Anterior cingulate cortex (tissue), 58 donors: Measurements from ENCODE around the gene PHLDA2.
A peak's percentile ranks its signal among the peaks of the same experiment; 100 is the strongest.

ENCODE experiments used
- DNase-seq, 58 donors: peaks; one replicate each; lab custom pipeline; 2025; lab: John Stamatoyannopoulos, UW

Gene PHLDA2

DNA sequence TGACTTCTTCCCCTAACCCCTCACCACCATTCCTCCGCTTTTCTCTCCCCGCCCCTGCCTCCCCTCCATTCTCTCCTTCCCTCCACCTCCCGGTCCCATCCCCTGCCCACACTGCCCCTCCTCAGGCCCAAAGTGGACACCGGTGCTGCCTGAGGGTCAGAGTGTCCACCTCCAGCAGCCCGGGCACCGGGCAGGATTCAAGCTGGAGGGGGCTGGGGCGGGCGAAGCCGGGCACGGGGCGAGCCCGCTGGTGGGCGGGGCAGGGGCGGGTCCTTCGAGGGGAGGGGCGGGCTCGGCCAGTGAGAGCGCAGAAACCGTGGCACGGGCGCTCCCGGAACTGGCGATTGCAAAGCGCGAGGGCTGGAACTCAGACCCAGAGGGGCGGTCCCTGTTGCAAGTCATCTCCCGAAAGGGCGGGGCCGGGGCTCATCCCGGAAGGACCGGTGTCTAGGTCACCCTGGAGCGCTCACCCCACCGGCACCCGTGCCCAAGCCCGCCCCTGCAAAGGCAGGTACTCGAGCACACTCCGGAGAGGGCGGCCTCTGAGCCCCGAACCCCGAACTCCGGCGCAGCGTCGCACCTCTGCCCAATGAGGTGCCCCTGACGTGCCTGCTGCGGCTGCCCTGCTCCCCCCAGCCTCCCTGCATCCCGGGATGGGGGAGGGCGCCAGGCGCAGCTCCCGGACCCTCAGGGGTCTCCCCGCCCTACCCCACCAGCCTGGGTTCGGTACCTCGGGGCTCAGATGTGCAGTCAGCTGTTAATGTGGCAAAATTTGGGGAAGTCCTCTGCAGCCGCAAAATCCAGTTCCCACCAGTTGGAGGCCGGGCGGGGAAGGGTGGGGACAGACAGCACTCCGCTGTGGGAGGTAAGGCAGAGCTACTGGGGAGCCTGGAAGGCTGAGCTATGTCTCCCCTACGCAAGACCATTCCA, 27.1 kb downstream of the PHLDA2 start:
- peak in 53 of 58 donors; percentile 15 to 84 (median 62) for DNase-seq

DNA sequence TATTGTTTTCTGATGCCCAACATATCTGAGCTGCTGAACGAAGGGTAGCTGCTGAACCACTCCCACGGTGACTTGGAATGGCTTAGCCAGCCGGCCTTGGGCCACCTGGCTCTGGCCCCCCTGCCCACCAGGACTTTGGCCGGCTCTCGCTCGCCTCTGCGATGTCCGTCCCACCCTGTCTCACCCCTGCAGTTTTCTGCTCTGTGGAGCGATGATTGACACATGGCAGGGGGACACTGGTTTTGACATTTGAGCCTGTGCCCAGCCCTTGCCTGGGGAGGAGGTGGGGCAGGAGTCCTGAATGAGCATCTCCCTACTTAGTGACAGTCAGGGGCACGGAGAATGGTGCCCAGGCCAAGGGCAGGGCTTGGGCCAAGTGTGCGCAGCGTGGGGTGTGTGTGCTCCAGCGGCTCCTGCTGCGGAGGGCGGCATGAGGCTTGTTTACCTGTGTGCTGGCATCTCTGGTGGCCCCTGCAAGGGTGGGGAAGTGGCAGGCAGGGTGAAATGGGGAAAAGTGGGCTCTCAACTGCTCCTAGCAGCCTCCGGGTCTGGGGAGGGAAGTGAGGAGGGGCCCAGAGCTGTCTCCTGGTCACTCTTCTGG, 27.9 kb downstream of the PHLDA2 start:
- no peak for DNase-seq

DNA sequence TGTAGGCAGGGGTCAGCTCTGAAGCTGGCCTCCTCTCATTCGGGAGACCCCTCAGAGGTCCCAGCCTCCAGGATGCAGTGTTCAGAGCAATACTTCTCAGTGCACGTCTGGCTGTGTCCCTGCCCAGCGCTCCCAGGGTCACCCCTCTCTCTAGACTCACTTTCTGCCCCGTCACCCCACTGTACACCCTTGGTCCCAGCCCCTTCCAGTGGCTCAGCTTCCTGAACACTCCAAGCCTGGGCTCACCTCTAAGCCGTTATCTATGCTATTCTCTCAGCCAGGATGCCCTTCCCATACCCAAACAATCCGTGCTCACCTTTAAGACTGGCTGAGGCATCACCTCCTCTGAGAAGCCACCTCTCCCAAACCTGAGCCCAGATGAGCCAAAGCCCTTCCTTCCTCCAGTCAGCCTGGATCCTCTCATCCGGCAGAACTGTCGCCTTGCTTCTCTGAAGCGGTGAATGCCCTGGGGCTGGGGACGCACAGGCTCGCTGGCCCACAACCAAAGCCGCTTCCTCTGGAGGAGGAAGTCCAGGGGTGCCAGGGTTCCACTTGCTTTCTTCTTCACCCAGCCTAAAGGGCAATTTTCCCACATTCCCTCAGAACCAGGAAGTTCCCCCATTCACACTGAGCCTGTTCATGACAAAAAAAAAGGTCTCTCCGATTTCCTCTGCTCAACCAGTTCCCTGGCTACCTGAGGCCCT, 30.0 kb downstream of the PHLDA2 start:
- DNase-seq = peak in 1 of 58 donors; percentile 19

DNA sequence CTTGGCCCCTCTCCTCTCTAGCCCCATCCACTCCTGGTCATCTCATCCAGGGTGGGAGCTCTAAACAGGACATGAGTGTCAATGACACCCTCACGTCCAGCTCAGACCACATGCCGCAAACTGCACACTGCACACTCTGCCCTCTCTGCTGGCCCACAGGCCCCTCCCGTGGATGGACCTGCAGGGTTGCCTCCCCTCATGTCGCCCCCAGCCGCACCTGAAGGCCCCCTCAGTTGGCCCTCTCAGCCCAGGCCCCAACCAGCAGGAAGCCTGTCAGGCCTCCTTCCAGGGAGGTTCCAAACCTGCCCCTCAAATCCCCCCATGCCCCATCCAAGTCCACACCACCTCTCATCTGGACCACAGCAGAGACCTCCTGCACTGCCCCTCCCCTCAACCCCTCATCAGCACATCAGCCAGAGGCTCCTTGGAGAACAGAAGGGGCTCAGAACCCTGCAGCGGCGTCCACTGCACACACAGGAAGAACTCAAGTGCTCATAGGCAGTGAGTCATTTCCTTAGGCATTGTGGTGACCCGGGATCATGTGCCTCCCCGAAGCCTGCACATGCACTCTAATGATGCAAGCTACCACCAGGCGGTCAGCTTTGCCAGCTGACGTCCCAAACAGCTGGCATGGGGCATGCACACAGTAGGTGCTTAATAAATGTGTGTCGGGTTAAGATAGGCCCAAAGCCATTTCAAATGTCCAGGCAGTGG, 30.7 kb downstream of the PHLDA2 start:
- DNase-seq = no peak

DNA sequence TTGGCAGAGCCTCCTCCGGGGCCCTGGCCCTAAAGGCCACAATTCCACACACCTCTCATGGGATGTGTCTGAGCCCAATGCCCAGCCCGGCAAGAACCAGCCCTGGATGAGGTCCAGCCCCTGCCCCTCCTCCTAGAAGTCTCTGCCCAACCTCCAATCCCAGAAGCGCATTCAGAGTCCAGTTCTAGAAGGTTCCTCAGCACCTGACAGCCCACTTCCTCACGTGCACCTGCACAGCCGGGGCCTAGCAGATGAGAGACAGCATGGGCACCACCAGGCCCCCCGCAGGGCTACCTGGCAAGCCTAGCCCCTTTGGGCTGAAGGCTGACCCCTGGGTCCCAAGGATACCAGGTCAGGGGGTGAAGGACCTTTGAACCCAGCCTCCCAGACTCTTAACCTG, 32.2 kb downstream of the PHLDA2 start:
- DNase-seq = no peak

DNA sequence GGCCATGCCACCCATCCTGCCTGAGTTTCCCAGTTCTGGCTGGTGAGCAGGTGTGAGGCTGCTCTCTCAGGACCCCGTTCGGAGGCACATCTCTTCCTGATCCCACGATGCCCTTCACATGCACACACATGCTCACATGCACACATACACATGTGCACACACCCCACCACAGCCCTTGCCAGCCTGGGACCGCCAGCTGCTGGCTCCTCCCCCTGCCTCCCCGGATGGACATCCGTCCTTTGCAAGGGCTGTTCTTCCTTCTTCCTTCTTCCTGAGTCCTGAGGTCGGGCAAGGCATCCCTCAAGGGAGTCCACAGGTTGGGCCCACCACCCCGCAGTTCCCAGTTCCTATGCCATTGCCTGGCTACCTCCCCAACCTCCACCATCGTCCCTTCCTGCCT, 33.2 kb downstream of the PHLDA2 start:
- no peak for DNase-seq

DNA sequence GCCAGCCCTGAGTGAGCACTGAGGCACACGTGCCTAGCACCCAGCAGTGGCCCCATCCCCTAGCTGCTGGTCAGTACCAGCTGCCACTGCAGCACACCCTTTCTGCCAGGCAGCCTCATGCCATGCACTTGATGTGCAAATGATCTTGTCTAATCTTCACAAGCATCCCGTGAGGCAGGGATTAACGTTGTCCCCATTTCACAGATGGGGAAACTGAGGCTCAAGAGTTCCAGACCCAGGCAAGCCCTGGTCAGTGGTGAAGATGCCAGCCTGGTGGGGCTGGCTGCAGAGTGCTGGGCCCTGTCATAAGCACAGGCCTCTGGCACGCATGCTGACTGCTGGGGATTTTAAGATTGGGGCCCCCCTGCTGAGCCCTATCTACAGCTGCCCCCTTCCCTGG, 35.3 kb downstream of the PHLDA2 start:
- DNase-seq = no peak

DNA sequence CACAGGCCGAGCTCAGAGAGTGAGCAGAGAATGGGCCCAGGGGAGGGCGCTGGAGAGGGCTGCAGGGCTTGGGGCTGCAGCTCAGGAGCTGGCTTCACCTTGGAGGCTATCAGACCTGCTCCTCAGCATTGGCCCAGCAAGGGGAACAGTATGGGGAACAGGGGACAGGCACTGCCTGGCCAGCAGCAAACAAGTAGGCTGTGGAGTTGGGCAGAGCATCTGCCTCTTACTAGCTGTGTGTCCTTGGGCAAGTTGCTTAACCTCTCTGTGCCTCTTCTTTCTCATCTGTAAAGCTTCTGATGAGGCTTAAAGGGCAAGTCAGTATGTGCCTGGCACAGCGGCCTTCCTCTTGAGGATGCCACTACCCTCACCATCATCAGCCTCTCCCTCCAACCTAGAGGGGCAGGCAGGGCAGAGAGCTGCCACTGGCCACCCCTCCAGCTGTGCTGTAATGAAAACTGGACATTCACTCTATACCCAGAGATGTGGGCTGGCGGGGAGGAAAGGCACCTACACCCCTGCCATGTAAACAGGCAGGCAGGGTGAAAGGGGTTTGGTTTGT, 36.2 kb downstream of the PHLDA2 start:
- no peak for DNase-seq

DNA sequence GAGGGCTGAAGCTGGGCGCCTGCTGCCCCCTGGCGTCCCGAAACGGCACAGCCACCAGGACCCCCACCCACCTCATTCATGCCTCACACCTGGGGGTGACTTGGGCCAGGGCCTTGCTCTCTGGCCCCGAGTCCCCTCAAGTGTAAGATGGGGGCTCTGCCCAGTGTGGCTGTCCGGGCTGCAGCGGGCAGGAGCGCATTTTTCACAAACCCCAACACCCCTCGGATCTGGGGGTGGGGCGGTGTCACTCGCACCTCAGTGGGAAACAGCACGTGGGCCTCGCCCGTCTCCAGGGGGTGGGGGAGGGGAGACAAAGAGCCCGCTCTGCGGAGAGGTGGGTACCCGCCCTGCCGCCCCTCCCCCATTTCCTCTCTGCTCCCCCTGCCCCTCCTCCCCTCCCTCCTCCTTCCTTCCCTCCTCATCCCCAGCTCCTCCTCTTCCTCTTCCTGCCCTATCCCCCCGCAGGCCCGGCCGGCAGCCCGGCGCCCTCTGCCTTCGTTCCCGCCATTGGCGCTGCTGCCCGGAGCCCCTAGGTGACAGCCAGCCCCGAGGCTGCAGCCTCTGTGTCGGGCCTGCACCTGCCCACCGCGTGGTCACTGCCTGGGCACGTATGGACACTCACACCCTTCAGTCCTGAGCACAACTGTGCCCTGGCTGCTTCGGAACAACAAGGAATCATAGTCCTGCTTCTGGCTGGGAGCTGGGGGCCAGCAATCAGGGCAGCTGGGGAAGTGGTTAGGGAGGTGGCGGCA, 36.8 kb downstream of the PHLDA2 start:
- DNase-seq = peak in 10 of 58 donors; percentile 12 to 47 (median 30)

DNA sequence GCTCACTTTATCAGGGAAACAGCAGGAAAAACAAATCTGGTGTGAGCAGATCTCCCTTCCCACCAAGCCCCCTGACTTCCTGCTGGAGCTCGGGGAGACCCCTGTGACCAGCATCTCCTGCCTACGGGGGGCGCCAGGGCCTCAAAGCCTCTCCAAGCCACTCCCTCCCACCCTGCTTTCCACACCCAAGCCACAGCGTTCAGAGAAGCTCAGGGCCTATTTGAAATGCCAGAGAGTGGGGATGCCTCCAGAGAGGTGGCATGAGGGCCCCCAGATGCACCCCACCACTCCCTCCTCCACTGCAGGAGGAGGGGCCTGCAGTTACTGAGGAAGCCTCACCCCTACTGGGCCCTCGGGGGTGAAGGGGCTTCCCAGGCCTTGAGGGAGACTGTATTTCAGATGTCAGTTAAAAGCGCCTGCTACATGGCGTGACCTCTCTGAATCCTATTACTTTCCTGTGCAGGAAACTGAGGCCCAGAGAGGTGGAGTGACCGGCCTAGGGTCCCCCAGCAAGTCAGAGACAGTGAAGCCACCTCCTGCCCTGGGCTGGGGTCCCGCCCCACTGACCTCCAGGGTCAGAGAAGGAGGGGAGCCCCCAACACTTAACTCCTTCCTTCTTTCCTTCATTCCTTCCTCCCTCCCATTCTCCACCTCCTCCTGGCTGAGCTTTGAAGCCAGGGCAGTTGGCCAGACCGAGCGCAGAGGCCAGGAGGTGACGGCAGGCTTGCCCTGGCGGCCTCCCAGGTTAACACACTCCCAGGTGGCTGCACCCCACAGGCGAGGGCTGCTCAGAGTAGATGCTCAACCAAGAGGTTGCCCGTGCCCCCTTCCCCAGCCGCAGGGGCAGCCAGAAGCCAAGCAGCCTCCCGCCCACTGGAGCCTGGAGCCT, 37.6 kb downstream of the PHLDA2 start:
- peak in 6 of 58 donors; percentile 14 to 50 (median 25) for DNase-seq

DNA sequence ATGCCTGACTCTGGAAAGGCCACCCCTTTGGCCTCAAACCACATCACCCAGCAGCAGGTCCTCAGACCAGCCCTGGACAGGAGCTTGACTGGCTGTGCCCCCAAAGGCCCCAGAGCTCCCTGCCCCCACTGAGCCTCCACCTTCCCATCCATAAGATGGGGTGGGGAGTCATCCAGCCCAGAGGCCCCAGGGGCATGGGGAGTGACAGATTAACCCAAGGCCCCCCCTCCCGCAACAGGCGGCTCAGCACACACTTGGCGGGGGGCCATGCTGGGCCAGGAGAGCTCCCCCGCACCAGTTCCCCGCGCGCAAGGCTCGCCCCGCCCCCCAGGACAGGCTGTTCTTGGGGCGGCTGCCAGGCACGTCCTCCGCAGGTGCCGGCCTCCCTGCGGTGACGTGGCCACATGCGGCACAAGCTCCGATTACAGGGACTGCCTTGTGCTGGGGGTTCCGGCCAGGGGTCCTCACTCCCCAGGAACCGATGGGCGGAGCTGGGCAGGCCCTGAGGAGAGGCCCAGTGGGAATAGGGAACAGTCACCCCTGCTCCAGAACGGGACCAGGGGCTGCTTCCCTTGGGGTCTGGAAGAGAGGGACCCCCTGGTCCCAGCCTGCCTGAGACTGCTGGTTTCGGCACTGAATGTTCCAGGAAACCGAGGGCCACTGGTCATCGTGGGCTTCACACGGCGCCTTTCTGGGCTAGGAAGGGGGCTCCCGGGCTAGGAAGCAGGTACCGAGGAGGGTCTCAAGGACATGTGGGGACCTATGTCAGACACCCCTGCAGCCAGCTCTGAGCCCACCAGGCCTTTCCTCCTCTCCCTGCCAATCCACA, 38.5 kb downstream of the PHLDA2 start:
- DNase-seq = peak in 1 of 58 donors; percentile 20

DNA sequence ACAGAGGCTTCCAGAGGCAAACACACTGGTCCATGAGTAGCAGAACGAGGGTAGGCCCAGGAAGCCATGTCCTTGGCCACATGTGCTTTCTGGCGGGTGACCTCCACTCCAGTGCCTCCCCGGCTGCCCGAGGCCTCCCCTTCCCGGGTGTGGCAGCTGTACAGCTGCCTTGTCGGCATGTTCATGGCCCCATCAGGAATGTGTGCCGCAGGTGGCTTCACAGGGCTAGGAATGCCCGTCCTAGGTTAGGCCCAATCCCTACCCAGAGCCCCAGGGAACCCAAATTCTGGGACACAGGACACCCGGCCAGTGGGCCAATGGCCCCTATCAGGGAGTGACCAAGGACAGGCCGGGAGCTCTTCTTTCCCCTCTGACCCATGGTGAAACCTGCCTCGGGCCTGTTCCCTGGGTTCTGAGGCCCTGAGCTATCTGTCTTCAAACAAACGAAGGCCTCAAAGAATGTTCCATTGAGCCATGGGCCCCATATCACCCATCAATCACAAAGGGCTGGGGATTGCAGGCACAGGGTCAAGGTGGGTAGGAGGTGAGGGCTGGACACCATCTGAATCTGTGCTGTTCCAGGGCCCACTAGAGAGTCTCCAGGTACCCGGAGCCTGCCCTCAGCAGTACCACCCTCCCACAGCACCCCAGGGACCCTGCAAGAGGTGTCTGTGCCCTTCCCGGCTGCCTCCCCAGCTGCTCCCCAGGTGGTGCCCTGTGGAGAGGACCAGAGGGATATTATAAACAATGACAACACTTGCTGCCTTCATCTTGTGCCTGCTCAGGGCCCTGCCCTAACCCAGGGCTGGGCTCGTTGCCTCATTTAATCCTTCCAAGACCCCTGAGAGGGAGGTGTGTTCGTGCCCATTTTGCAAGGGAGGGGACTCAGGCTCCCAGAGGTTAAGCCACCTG, 39.6 kb downstream of the PHLDA2 start:
- DNase-seq = no peak

DNA sequence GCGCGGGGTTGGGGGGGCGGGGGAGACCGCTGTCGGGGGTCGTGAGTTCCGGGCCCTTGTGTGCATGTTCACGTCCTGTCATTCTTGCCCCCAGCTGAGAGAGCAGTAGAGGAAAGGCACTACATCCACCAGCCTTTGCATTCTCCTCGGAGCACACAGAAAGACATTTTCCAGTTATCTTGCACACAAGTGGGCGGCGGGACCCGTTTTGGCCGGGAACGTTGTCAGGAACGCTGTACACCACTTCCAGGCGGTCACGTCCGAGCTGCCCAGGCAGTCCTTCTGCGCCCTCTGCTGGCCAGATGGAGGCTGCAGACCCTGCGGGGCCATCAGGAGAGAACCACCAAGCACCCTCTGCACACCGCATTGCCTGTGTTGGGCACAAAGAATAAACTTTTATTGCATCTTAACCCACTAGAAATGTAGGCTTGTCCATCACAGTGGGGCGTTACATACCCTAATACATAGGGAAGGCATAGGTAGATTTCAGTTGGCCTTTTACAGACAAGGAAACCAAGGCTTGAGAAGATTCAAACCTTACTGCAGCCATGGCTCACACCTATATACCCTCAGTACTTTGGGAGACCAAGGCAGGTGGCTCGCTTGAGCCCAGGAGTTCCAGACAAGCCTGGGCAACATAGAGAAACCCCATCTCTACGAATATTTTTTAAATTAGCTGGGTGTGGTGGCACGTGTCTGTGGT, 40.8 kb downstream of the PHLDA2 start:
- DNase-seq = peak in 57 of 58 donors; percentile 21 to 96 (median 79)

DNA sequence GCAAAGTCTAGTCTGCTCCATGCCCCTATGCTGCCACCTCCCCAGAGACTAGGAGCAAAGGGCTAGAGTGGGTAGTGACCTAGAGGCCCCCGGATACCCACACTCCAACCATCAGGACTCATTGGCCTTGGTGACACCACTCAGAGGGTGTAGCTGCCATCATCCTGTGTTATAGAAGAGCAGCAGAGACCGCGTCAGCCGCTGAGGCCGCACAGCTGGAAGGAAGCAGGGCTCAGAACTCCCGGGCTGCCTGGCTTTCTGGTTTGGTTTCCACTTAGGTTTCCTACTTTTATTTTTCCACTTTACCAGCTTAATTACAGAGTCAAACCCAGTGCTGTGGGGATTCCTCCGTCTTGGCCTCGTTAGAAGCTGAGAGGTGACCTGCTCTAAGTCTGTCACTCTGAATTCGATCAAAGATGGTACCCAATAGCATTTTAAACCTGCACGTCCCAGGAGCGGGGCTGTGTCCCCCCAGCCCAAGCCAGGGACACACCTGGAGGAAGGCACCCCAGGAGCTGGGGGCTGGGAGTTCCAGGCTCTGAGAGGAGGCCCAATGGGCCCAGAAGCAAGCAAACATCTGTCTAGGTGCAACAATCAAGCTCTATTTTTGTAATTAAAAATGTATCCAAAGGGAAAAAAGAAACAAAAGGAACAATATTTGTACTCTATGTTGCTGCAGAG, 41.6 kb downstream of the PHLDA2 start:
- no peak for DNase-seq

DNA sequence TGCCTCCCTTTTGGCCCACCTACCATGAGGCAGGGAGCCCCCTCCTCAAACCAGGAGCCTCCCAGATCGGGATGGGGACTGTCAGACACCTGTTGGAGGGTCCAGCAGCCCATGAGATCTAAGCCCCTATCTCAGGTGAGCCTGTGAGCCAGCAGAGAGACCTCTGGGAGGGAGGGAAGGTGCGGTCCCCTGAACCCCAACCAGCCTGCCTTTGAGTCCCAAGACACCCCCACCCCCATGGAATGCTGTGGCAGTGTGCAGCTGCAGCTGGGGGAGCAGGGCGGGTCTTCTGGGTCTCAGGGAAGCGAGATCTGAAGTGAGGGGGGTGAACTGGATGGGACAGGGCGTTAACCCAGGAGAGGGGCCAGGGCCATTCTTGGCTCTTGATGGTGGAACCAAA, 42.3 kb downstream of the PHLDA2 start:
- no peak for DNase-seq
